Bone marrow (tissue), 2 donors: ENCODE measurements around the gene KCNQ1OT1.

Source experiments
- DNase-seq, 2 donors: peaks; one replicate each; lab custom pipeline; 2025; lab: John Stamatoyannopoulos, UW

The KCNQ1OT1 gene

GRCh38 chr11:2719831-2720590 lies 20.2 kb upstream of the KCNQ1OT1 start:
- no peak for DNase-seq

DNA sequence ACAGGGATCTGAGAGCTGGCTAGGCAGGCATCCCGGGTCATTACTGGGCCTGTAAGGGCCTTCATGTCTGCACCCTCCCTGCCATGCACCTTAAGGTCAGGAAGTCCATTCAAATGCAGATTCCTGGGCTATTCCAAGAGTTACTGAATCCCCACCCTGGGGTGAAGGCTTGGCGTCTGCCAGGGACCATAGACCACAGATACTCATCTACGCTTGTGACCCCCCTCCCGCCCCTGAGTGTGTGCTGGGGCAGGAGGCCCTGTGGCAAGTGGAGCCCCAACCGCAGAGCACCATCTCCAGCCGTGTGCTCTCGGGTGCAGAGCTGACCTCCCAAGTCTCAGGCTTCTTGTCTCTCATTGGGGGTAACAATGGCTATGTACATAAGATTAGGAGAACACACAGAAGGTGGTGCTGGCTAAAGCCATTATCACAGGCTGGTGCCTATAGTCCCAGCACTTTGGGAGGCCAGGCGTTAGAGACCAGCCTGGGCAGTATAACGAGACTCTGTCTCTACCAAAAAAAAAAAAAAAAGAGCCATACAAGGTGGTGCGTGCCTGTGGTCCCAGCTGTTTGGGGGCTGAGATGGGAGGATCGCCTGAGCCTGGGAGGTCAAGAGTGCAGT lies 19.1 kb upstream of the KCNQ1OT1 start:
- no peak for DNase-seq

DNA sequence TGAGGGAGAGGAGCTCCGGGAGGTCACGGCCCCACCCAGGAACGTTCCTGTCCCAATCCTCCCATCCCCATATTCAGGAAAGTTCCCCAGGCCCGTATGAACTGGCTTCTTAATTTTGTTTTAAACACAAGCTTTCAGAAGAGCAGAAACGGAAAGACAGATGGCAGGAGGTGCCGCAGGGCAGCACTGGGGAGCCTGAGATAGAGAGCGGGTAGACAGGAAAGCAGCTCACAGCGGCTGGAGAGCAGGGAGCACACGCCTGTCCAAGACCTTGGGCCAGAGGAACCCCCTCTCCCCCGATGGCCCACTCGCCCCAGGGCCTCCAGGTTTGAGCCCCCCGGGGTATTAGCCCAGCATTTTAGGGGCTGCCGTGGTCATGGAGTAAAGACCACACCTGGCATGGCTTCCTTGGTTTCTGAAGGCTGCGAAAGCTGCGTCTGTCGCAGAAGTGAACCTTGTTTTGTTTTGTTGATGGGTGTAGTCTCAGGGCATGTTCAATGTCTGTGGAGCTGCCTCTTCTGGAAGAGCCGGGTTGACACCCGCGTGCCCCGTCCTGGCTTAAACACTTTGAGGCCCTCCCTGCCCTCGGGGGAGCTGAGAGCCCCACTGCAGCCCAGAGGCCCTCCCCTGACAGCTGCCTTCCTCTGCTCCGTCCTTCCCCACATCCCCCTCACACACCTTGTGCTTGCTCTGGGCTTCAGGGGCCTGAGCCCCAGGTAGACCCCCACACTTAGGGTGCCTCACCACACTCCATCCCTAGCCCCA lies 17.9 kb upstream of the KCNQ1OT1 start:
- no peak for DNase-seq

GRCh38 chr11:2716376-2717095 lies 16.7 kb upstream of the KCNQ1OT1 start:
- no peak for DNase-seq

DNA sequence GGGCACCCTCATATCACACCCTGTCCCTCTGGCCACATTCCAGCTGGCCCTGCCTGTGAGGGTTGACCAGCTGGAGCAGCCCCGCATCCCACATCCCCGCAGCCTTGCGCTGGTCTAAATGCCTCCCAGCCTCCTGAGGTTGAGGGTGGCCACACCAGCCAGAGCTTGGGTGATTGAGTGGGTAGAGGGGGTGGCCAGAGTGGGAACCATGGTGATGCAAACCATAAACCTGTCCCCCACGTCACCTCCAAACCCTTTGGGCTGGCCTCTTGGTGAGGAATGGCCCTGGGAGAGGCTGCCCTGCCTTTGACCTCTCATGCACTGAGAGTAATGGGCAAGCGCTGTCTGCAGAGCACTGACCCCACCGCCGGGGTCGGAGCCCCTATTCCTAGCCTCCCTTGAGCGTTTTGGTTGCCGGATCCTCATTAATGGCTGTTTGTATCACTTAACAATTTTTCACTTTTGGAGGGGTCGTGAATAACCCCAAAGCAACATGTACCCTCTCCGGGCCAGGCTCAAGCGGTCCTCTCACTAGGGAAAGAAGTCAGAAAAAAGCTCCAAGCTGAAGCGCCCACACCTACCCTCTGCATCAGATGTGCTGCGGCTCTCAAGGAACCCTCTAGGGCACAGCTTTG lies 16.0 kb upstream of the KCNQ1OT1 start:
- DNase-seq, result no peak

DNA sequence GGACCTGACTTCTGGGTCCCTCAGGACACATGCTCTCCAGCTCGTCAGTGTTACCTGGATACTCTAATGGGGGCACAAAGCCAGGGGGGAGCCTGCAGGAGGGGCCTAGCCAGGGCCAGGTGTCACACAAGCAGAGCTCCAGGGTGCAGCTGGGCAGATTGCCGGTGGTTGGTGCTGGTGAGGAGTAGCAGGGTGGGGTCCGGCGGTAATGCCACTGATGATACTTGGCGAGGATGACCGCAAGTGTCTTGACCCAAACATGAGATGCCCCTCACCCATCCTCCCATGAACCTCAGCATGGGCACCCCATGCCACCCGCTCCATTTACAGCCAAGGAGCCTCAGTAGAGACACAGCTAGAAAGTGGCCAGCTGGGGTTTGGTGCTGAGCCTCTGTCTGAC lies 15.1 kb upstream of the KCNQ1OT1 start:
- no peak for DNase-seq

DNA sequence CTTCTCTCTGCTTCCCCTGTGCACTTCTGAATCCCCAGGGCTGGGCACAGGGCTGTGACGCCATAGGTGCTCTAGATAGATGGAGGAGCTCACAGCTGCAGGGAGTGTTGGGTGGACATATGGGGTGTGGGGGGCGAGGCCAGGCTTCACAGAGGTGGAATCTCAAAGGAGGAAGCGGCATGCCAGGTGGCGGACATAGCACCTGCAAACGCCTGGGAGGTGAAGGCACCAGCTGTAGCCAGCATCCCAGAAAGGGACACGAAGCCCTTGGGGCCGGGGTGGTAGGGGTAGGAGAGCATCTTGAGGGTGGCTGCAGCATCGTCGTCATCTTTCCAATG lies 14.6 kb upstream of the KCNQ1OT1 start:
- no peak for DNase-seq

GRCh38 chr11:2713661-2714462 lies 14.1 kb upstream of the KCNQ1OT1 start:
- DNase-seq, result no peak

- no peak for DNase-seq
Measured at GRCh38 chr11:2713094-2713493, 13.3 kb upstream of the KCNQ1OT1 start.

DNA sequence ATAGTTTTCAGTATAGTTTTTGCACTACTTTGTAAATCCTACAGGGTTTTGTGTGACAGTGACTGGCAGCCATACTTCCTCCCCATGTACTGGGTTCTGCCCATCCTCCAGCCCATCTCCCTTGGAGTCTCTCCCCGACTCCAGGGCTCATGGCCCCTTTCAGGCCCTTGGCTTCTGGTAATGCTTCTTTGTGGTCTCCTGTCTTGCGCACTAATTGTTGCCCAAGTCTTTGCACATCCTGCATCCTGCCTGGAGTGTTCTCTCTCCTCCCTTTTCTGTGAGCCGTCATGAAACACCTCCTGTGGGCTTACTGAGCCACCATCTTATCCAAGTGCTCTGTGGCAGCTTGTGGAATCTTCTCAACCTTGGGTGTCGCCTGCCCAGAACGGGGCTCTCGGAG lies 11.4 kb upstream of the KCNQ1OT1 start:
- no peak for DNase-seq

- no peak for DNase-seq
Measured at GRCh38 chr11:2709429-2709828, 9.6 kb upstream of the KCNQ1OT1 start.

DNA sequence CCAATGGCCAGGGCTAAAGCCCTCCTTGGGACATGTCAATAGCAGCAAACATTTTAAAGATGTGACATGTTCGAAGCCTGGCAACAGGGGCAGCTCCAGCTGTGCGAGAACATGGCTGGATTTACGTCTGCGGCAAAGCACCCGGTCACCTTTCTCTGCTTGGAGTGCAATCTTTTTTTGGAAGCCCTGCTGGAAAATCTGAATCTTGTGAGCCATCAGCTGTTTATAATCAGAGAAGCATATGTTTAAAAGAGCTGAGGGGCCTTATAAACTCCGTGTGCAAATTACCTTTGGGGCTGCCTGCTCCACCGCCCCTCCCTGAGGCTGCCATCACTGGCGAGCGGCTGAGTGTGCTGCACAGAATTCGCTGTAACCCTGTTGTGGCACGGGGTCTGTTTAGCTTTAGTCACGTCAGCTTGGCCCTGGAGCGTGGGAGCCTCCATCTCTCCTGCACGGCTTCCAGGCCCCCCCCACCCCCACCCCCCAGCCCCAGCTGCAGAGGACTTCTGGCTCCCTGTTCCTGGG lies 9.0 kb upstream of the KCNQ1OT1 start:
- DNase-seq, result no peak

DNA sequence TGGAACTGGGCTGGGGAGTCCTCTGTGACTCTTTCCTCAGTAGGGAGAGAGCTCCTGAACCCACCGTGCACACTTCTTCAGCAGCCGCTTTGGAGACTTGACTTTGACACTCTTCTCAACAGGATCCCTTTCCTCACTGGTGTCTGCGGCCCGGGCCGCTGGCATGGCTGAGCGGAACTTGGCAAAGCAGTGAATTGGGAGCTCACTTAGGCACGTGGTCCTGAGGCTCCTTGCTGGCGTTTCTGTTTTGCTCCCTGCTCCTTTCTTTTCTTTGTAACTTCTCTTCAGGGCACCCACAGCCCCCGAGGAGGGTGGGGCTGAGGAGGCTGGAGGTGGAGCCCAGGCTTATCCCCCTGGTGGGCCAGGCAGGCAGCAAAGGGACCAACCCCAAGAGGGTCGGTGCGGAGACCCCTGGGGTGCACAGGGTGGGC lies 8.4 kb upstream of the KCNQ1OT1 start:
- DNase-seq, result no peak

DNA sequence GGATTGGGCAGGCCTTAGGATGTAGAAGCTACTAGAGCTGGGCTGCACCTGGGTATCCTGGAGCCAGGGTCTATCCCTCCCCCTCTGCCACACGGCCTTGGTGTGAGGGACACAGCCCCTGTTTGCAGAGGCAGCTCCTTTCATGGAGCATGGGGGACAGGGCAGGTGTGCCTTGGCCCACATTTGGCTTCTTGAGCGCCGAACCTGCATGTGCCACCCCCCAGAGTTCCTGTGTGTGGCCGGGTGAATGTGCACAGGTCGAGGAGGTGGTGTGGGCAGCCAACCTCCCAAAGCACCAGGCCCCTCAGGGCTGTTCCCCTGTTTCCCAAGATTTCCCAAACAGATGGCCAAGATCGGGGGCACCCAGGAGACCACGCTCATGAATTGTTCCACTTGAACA lies 7.9 kb upstream of the KCNQ1OT1 start:
- no peak for DNase-seq

GRCh38 chr11:2706321-2706720 lies 6.5 kb upstream of the KCNQ1OT1 start:
- no peak for DNase-seq

- DNase-seq, result no peak
Measured at GRCh38 chr11:2704896-2705606, 5.3 kb upstream of the KCNQ1OT1 start.

GRCh38 chr11:2704356-2704755 lies 4.6 kb upstream of the KCNQ1OT1 start:
- DNase-seq, result no peak

DNA sequence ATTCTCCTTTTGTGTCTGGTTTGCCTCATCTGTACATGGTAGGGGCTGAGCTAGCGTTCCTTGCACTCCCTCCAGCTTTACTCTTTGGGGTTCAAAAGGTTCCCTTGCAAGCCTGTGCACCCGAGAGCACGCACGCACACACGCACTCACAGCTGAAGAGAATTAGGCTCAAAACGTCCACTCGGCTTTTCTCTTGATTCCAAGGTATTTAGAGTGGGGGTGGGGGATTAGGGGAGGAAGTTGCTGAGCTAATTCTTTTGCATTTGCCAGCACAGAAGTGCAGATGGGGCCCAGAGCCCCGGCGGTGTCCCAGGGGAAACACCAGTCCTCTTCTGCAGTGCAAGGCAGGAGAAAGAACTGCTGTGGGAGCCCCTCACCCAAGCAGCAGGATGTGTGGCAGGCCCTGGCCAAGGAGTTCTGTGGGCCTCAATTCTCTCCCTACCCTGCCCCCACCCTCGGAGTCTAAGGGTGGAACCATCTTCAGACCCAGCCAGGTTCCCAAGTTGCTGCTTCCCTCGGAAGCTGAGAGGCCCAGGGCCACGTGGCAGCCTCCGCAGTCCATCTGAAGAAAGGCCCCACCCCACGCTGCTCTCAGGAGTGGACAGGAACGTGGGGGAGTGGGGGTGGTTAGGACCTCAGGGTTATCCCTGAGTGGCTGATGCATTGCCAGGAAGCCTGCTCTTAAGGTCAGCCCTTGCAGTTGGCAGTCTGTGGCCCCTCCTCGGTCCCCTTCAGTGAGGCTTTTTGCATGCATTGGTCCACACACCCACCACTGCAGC lies 3.8 kb upstream of the KCNQ1OT1 start:
- DNase-seq, result no peak

DNA sequence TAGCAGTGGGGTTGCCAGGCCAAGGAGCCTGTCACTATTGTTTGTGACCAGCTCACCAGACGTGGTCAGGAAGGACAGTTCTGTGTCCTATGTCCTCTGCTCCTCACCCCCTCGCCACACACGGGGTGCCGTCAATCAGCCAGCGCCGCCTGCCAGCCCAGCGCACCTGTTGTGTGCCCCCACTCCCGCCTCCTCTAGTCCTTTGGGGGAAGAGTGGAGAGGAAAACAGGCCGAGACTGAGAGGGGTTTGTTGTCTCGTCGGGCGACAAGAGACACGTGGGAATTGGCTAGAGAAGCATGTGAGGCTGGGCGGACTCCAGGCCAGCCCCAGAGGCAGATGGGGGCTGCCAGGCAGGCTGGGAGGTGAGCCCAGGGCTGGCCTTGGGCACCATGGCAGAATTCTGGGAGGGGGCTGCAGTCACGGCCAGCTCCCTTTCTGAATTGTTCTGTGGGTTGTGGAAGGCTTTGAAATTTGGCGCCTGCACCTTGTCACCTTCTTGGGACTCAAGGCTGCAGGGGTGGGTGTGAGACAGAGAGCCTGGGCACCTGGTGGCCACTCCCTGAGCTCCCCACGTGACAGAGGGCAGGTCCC lies 3.1 kb upstream of the KCNQ1OT1 start:
- DNase-seq, result no peak
